Gastroesophageal sphincter (tissue), 4 donors: Measurements from ENCODE around the gene JPH4. TPM values are rescaled to one million over a fixed set of nuclear protein-coding genes. Genes with fewer than 3 reads are reported as not detected.

Experiments used
- ATAC-seq: fragments of 150-250 bp; one replicate; pipeline ENCODE4 v1.9.1; 2016; ENCODE audit warnings: mild to moderate bottlenecking, moderate library complexity
- H3K27ac ChIP-seq, 4 donors: fragments of 200-600 bp; sonication (generic) in 3 of 4; 1 replicate in 3 of 4; 2 replicates in 1 of 4; pipeline ENCODE4 v1.5.1; 2016 to 2019
- H3K27me3 ChIP-seq: fragments of 200-600 bp; sonication (generic); one replicate; pipeline ENCODE4 v1.5.1; 2019
- H3K36me3 ChIP-seq, 2 donors: fragments of 200-600 bp; sonication (generic); one replicate each; pipeline ENCODE4 v1.5.1; 2019; ENCODE audit warnings: control low read depth in 1 of 2
- H3K4me1 ChIP-seq, 3 donors: fragments of 200-600 bp; sonication (generic); 1 replicate in 2 of 3; 2 replicates in 1 of 3; pipeline ENCODE4 v1.5.1; 2016 to 2019; ENCODE audit warnings: control low read depth in 2 of 3
- H3K4me3 ChIP-seq, 2 donors: fragments of 200-600 bp; sonication (generic); one replicate each; pipeline ENCODE4 v1.5.1; 2019; ENCODE audit warnings: mild to moderate bottlenecking in 1 of 2, moderate library complexity in 1 of 2
- H3K9me3 ChIP-seq, 3 donors: fragments of 200-600 bp; sonication (generic); one replicate each; pipeline ENCODE4 v1.5.1; 2017 to 2019; ENCODE audit warnings: control low read depth in 2 of 3
- CTCF ChIP-seq, 4 experiments: fragments of 200-600 bp in 2 of 4; fragments of 450-650 bp in 2 of 4; sonication (generic) in 1 of 4; IDR thresholded peaks; one replicate each; pipeline ENCODE4 v1.5.1; 2017 to 2019; ENCODE audit warnings: antibody characterized with exemption in 4 of 4, mild to moderate bottlenecking in 2 of 4, moderate library complexity in 2 of 4
- EP300 ChIP-seq: sonication (generic); formaldehyde crosslinking; IDR thresholded peaks from one replicate; pipeline ENCODE4 v1.6.1; 2017; ENCODE audit warnings: antibody characterized with exemption, mild to moderate bottlenecking
- POLR2A ChIP-seq, 2 donors: fragments of 450-650 bp; IDR thresholded peaks; one replicate each; pipeline ENCODE4 v1.6.1; 2017; ENCODE audit warnings: antibody characterized with exemption in 2 of 2, mild to moderate bottlenecking in 2 of 2, moderate library complexity in 1 of 2
- POLR2AphosphoS5 ChIP-seq: sonication (generic); formaldehyde crosslinking; IDR thresholded peaks from one replicate; pipeline ENCODE4 v1.6.1; 2017; ENCODE audit warnings: antibody characterized with exemption
- WGBS, 2 donors: methylation state at CpG; one replicate each; pipeline ENCODE4 v1.1.5; 2018; ENCODE audit warnings: low coverage in 1 of 2; 5-methylcytosine and 5-hydroxymethylcytosine counted together
- total RNA-seq, 4 donors: library from RNA; depleted of rRNA; stranded (reverse); fragments of >200 nt; gene quantifications; one replicate each; pipeline ENCODE4 v1.1.0, GENCODE V29; 2016

JPH4 gene
- total RNA-seq, 4 donors from 2014 or later, result 0.78 to 2.7 (median 1.5) TPM

- Histone ChIP-seq H3K27ac (no peak overlapping the region), H3K36me3 (peaks cover 0 to 21% of the 10 kb centered on the region in 2 donors), H3K4me1 (no peaks in the 10 kb centered on the region), H3K4me3 (no peak overlapping the region), H3K27me3 (no peaks in the 10 kb centered on the region), H3K9me3 (no peaks in the 10 kb centered on the region)
- TF ChIP-seq CTCF (IDR thresholded peaks at IDR 0.05), result no peak
- no peak for TF ChIP-seq POLR2AphosphoS5
- TF ChIP-seq EP300, result no peak
- no peak for TF ChIP-seq POLR2A (IDR thresholded peaks at IDR 0.05)
- no peak for ATAC-seq
- 100% methylated on average over 1 of the region's 1 CpG; no CpG with 5 or more reads in 1 of the 2 donors for WGBS, 2 donors
These were observed 50.0 kb downstream of the JPH4 start for GRCh38 chr14:23528555-23528954.

- H3K36me3 ChIP-seq, result peaks cover 0 to 15% of the 10 kb centered on the region in 2 donors
- H3K27me3 ChIP-seq, result no peaks in the 10 kb centered on the region
- no peaks in the 10 kb centered on the region for H3K9me3 ChIP-seq
- ATAC-seq, result no peak
- no peak overlapping the region for H3K27ac ChIP-seq
- no peak overlapping the region for H3K4me3 ChIP-seq
- no peaks in the 10 kb centered on the region for H3K4me1 ChIP-seq
- WGBS, 2 donors, result 20 to 100% methylated on average over 1 of the region's 8 CpGs
- TF ChIP-seq EP300, result no peak
- no peak for TF ChIP-seq POLR2AphosphoS5
- TF ChIP-seq POLR2A (IDR thresholded peaks at IDR 0.05), result no peak
- TF ChIP-seq CTCF (IDR thresholded peaks at IDR 0.05), result no peak
These were observed 53.0 kb downstream of the JPH4 start for GRCh38 chr14:23525611-23526010.

- 93% methylated on average over 4 of the region's 14 CpGs; no CpG with 5 or more reads in 1 of the 2 donors for WGBS, 2 donors
- no peak for ATAC-seq
- Histone ChIP-seq H3K27me3 (no peaks in the 10 kb centered on the region), H3K9me3 (no peaks in the 10 kb centered on the region), H3K36me3 (peaks cover 0 to 15% of the 10 kb centered on the region in 2 donors), H3K4me3 (no peak overlapping the region), H3K27ac (no peak overlapping the region), H3K4me1 (no peaks in the 10 kb centered on the region)
- TF ChIP-seq POLR2A (IDR thresholded peaks at IDR 0.05), result no peak
- TF ChIP-seq POLR2AphosphoS5, result no peak
- no peak for TF ChIP-seq EP300
- no peak for TF ChIP-seq CTCF (IDR thresholded peaks at IDR 0.05)
These were observed 53.6 kb downstream of the JPH4 start for GRCh38 chr14:23524954-23525353.

- WGBS, 2 donors, result 100% methylated on average over 1 to 5 of the region's 16 CpGs
- H3K27me3 ChIP-seq, result no peaks in the 10 kb centered on the region
- H3K4me3 ChIP-seq, result no peak overlapping the region
- H3K27ac ChIP-seq, result no peak overlapping the region
- H3K4me1 ChIP-seq, result no peaks in the 10 kb centered on the region
- peaks cover 0 to 15% of the 10 kb centered on the region in 2 donors for H3K36me3 ChIP-seq
- H3K9me3 ChIP-seq, result no peaks in the 10 kb centered on the region
- no peak for TF ChIP-seq EP300
- TF ChIP-seq POLR2AphosphoS5, result no peak
- TF ChIP-seq POLR2A (IDR thresholded peaks at IDR 0.05), result no peak
- TF ChIP-seq CTCF (IDR thresholded peaks at IDR 0.05), result no peak
- ATAC-seq, result no peak
These were observed 55.2 kb downstream of the JPH4 start for GRCh38 chr14:23523229-23524016.

- Histone ChIP-seq H3K4me1 (no peaks in the 10 kb centered on the region), H3K27me3 (no peaks in the 10 kb centered on the region), H3K27ac (no peak overlapping the region), H3K9me3 (no peaks in the 10 kb centered on the region), H3K4me3 (no peak overlapping the region), H3K36me3 (peaks cover 0 to 15% of the 10 kb centered on the region in 2 donors)
- WGBS, 2 donors, result no CpG with 5 or more reads among the region's 9 CpGs
- TF ChIP-seq EP300, result no peak
- TF ChIP-seq POLR2A (IDR thresholded peaks at IDR 0.05), result no peak
- no peak for TF ChIP-seq CTCF (IDR thresholded peaks at IDR 0.05)
- TF ChIP-seq POLR2AphosphoS5, result no peak
- ATAC-seq, result no peak
These were observed 55.9 kb downstream of the JPH4 start for GRCh38 chr14:23522643-23523198.
